Measurements from ENCODE around the gene KRT4. TPM values are rescaled to one million over a fixed set of nuclear protein-coding genes. Genes with fewer than 3 reads are reported as not detected.

The KRT4 gene
- total and polyA plus RNA-seq, 7 donors = 0.86 to 18.6 TPM; not detected in 5

GRCh38 chr12:52821826-52822660, 8.1 kb upstream of the KRT4 start:
- Histone ChIP-seq H3K27me3 (peaks cover 0 to 6% (median 0%) of the 10 kb centered on the region in 3 donors), H3K4me1 (peaks cover 0 to 11% (median 4%) of the 10 kb centered on the region in 4 donors), H3K27ac (no peak overlapping the region), H3K36me3 (no peaks in the 10 kb centered on the region), H3K4me3 (no peak overlapping the region), H3K9me3 (no peaks in the 10 kb centered on the region)
- intact Hi-C loops (cut with DNase I) = no loop called here
- no peak for DNase-seq
- TF ChIP-seq EP300 (IDR thresholded peaks at IDR 0.05) (no peak), CTCF (IDR thresholded peaks at IDR 0.05) (no peak), POLR2AphosphoS5 (IDR thresholded peaks at IDR 0.05) (no peak)
- WGBS, 2 donors = 76% methylated on average over 10 of the region's 10 CpGs

GRCh38 chr12:52821071-52821730, 7.3 kb upstream of the KRT4 start:
- H3K36me3 ChIP-seq = no peaks in the 10 kb centered on the region
- TF ChIP-seq POLR2AphosphoS5 (IDR thresholded peaks at IDR 0.05) (no peak), CTCF (IDR thresholded peaks at IDR 0.05) (no peak), EP300 (IDR thresholded peaks at IDR 0.05) (no peak), POLR2A (IDR thresholded peaks at IDR 0.05) (no peak)
- H3K27me3 ChIP-seq = peaks cover 0 to 6% (median 0%) of the 10 kb centered on the region in 3 donors
- no peak overlapping the region for H3K4me3 ChIP-seq
- no peaks in the 10 kb centered on the region for H3K9me3 ChIP-seq
- peaks cover 0 to 11% (median 4%) of the 10 kb centered on the region in 4 donors for H3K4me1 ChIP-seq
- intact Hi-C loops (cut with DNase I) = no loop called here
- no peak for DNase-seq
- H3K27ac ChIP-seq = no peak overlapping the region
- WGBS, 2 donors = 91 to 93% methylated on average over 4 of the region's 4 CpGs

GRCh38 chr12:52820521-52820920, 6.6 kb upstream of the KRT4 start:
- no peak for DNase-seq
- 89 to 95% methylated on average over 6 of the region's 6 CpGs for WGBS, 2 donors

More at GRCh38 chr12:52820521-52820920, 6.6 kb upstream of the KRT4 start:
- H3K36me3 ChIP-seq = no peaks in the 10 kb centered on the region
- H3K4me1 ChIP-seq = peaks cover 0 to 11% (median 4%) of the 10 kb centered on the region in 4 donors
- intact Hi-C loops (cut with DNase I) = no loop called here
- TF ChIP-seq POLR2A (IDR thresholded peaks at IDR 0.05) = no peak
- TF ChIP-seq CTCF (IDR thresholded peaks at IDR 0.05) = no peak
- TF ChIP-seq POLR2AphosphoS5 (IDR thresholded peaks at IDR 0.05) = no peak
- TF ChIP-seq EP300 (IDR thresholded peaks at IDR 0.05) = no peak
- H3K27ac ChIP-seq = no peak overlapping the region
- no peaks in the 10 kb centered on the region for H3K9me3 ChIP-seq
- peaks cover 0 to 6% (median 0%) of the 10 kb centered on the region in 3 donors for H3K27me3 ChIP-seq
- no peak overlapping the region for H3K4me3 ChIP-seq
